Measurements from ENCODE around the gene ACVR1B.
A peak's percentile ranks its signal among the peaks of the same experiment; 100 is the strongest.

- peak in 1 of 2 donors; percentile 4 for TF ChIP-seq POLR2A (IDR thresholded peaks at IDR 0.05)
- no peak for TF ChIP-seq CTCF (IDR thresholded peaks at IDR 0.05)
Observed at GRCh38 chr12:52032804-52033445, 81.4 kb downstream of the ACVR1B start.
